IMR-90 (cell line): ENCODE results near the gene SKIL. TPM values are rescaled to one million over a fixed set of nuclear protein-coding genes. Genes with fewer than 3 reads are reported as not detected.
A peak's percentile ranks its signal among the peaks of the same experiment; 100 is the strongest.

ENCODE experiments used
- ATAC-seq: fragments of 200-7000 bp; cut with Tn5 transposase; 2 replicates; pipeline ENCODE4 v1.9.1; 2020; ENCODE audit warnings: low read depth, mild to moderate bottlenecking, moderate library complexity
- BruUV-seq: library from RNA; stranded (reverse); fragments of 400-500 nt; replicated peaks from 2 replicates; lab custom pipeline; 2021; lab: Mats Ljungman, UMichigan
- CTCF ChIA-PET: fragments of 300-600 bp; formaldehyde crosslinking; extraction: SDS; loops from one replicate; lab custom pipeline; 2021; ENCODE audit warnings: antibody characterized with exemption; lab: Yijun Ruan, JAX
- POLR2A ChIA-PET: fragments of 300-600 bp; sonication (Branson Sonifier 250); formaldehyde crosslinking; loops from one replicate; lab custom pipeline; 2022; ENCODE audit warnings: antibody characterized with exemption; ENCODE audit not compliant: unreplicated experiment; lab: Charles Lee
- DNase-seq: peaks from one replicate; pipeline ENCODE4 v3.0.0; 2013
- H2AFZ ChIP-seq: replicated peaks from 2 replicates; pipeline ENCODE3; 2013; ENCODE audit warnings: low read length, mild to moderate bottlenecking; ENCODE audit not compliant: poor library complexity
- H2AK5ac ChIP-seq: 2 replicates; pipeline ENCODE4 v1.6.1; 2013; ENCODE audit warnings: low read depth, low read length, inconsistent platforms
- H2AK9ac ChIP-seq: replicated peaks from 2 replicates; pipeline ENCODE3; 2013; ENCODE audit warnings: mild to moderate bottlenecking, low read depth, low read length, moderate library complexity; ENCODE audit not compliant: poor library complexity
- H2BK120ac ChIP-seq: 2 replicates; pipeline ENCODE4 v1.6.1; 2013; ENCODE audit warnings: low read depth, low read length, inconsistent platforms
- H2BK15ac ChIP-seq: 3 replicates; pipeline ENCODE4 v1.6.1; 2013; ENCODE audit warnings: low read depth, low read length, inconsistent platforms
- H2BK20ac ChIP-seq: 2 replicates; pipeline ENCODE4 v1.6.1; 2013; ENCODE audit warnings: low read depth, mild to moderate bottlenecking, inconsistent platforms, low read length, moderate library complexity
- H2BK5ac ChIP-seq: 2 replicates; pipeline ENCODE4 v1.6.1; 2013; ENCODE audit warnings: mild to moderate bottlenecking, low read depth, low read length, inconsistent platforms; ENCODE audit not compliant: poor library complexity, severe bottlenecking
- H3K14ac ChIP-seq: replicated peaks from 2 replicates; pipeline ENCODE4 v1.6.1; 2013; ENCODE audit warnings: low read depth, low read length, inconsistent platforms
- H3K18ac ChIP-seq: 2 replicates; pipeline ENCODE4 v1.6.1; 2013; ENCODE audit warnings: low read depth, low read length, control low read depth
- H3K23ac ChIP-seq: 2 replicates; pipeline ENCODE4 v1.6.1; 2013; ENCODE audit warnings: low read depth, low read length, inconsistent platforms
- H3K27ac ChIP-seq: 2 replicates; pipeline ENCODE4 v1.5.1; 2013; ENCODE audit warnings: mild to moderate bottlenecking, control low read depth, low read length; ENCODE audit not compliant: insufficient read depth
- H3K27me3 ChIP-seq: 2 replicates; pipeline ENCODE4 v1.6.1; 2013; ENCODE audit warnings: low read length; ENCODE audit not compliant: control insufficient read depth, insufficient read depth
- H3K36me3 ChIP-seq: 2 replicates; pipeline ENCODE4 v1.6.1; 2013; ENCODE audit warnings: low read length, mixed read lengths; ENCODE audit not compliant: control insufficient read depth, insufficient read depth
- H3K4ac ChIP-seq: 2 replicates; pipeline ENCODE4 v1.6.1; 2013; ENCODE audit warnings: low read depth, low read length, inconsistent platforms
- H3K4me1 ChIP-seq: 2 replicates; pipeline ENCODE4 v1.6.1; 2013; ENCODE audit warnings: low read length, mixed read lengths; ENCODE audit not compliant: control insufficient read depth, insufficient read depth
- H3K4me2 ChIP-seq: 2 replicates; pipeline ENCODE4 v1.6.1; 2013; ENCODE audit warnings: low read depth, mild to moderate bottlenecking, control low read depth, low read length, moderate library complexity
- H3K4me3 ChIP-seq: 2 replicates; pipeline ENCODE4 v1.5.1; 2013; ENCODE audit warnings: low read depth, mild to moderate bottlenecking, control low read depth, low read length, moderate library complexity; ENCODE audit not compliant: insufficient read depth
- H3K56ac ChIP-seq: 2 replicates; pipeline ENCODE4 v1.6.1; 2013; ENCODE audit warnings: low read length, inconsistent platforms; ENCODE audit not compliant: insufficient read depth; ENCODE audit errors: extremely low read depth
- H3K79me1 ChIP-seq, 2 experiments: 2 replicates each; pipeline ENCODE4 v1.6.1; 2013; ENCODE audit warnings: low read length in 2 of 2, inconsistent platforms in 1 of 2, low read depth in 1 of 2
- H3K9ac ChIP-seq: 2 replicates; pipeline ENCODE4 v1.6.1; 2013; ENCODE audit warnings: low read depth, low read length, control low read depth
- H3K9me1 ChIP-seq: 2 replicates; pipeline ENCODE4 v1.6.1; 2013; ENCODE audit warnings: low read length, inconsistent platforms; ENCODE audit not compliant: insufficient read depth
- H3K9me3 ChIP-seq: 2 replicates; pipeline ENCODE4 v1.6.1; 2013; ENCODE audit warnings: low read length; ENCODE audit not compliant: control insufficient read depth, insufficient read depth
- H4K20me1 ChIP-seq: 2 replicates; pipeline ENCODE4 v1.6.1; 2013; ENCODE audit warnings: low read length, inconsistent platforms; ENCODE audit not compliant: insufficient read depth
- H4K5ac ChIP-seq: 2 replicates; pipeline ENCODE4 v1.6.1; 2013; ENCODE audit warnings: mild to moderate bottlenecking, low read depth, low read length, control low read depth
- H4K8ac ChIP-seq, 2 experiments: 2 replicates each; pipeline ENCODE4 v1.6.1; 2013; ENCODE audit warnings: low read depth in 2 of 2, low read length in 2 of 2, control low read depth in 1 of 2, inconsistent platforms in 1 of 2
- H4K91ac ChIP-seq: 2 replicates; pipeline ENCODE4 v1.6.1; 2013; ENCODE audit warnings: low read depth, low read length, inconsistent platforms; ENCODE audit not compliant: insufficient read depth
- CEBPB ChIP-seq: IDR thresholded peaks from 2 replicates; pipeline ENCODE4 v1.6.1; 2012; ENCODE audit warnings: low read depth, low read length, improper control_type of control experiment
- CHD1 ChIP-seq: IDR thresholded peaks from 2 replicates; pipeline ENCODE4 v1.6.1; 2012; ENCODE audit warnings: low read depth, low read length, improper control_type of control experiment
- ELK1 ChIP-seq: fragments of 150-350 bp; IDR thresholded peaks from 2 replicates; pipeline ENCODE4 v1.6.1; 2016; ENCODE audit warnings: low read depth, mild to moderate bottlenecking, low read length, moderate library complexity, borderline replicate concordance
- MAZ ChIP-seq: IDR thresholded peaks from 2 replicates; pipeline ENCODE4 v1.6.1; 2012; ENCODE audit warnings: low read depth, mild to moderate bottlenecking, low read length, improper control_type of control experiment, moderate library complexity, borderline replicate concordance
- MXI1 ChIP-seq: IDR thresholded peaks from 2 replicates; pipeline ENCODE4 v1.6.1; 2012; ENCODE audit warnings: low read depth, mild to moderate bottlenecking, low read length, moderate library complexity, borderline replicate concordance
- POLR2A ChIP-seq: IDR thresholded peaks from 2 replicates; pipeline ENCODE4 v1.6.1; 2012; ENCODE audit warnings: mild to moderate bottlenecking, low read depth, low read length
- RAD21 ChIP-seq: IDR thresholded peaks from 2 replicates; pipeline ENCODE4 v1.6.1; 2012; ENCODE audit warnings: low read length, improper control_type of control experiment
- RCOR1 ChIP-seq: IDR thresholded peaks from 2 replicates; pipeline ENCODE4 v1.6.1; 2012; ENCODE audit warnings: mild to moderate bottlenecking, low read length, improper control_type of control experiment; ENCODE audit not compliant: insufficient replicate concordance
- RFX5 ChIP-seq: IDR thresholded peaks from 2 replicates; pipeline ENCODE4 v1.8.0; 2012; ENCODE audit warnings: low read depth, mild to moderate bottlenecking, low read length, moderate library complexity
- SMC3 ChIP-seq: fragments of 150-350 bp; IDR thresholded peaks from 2 replicates; pipeline ENCODE4 v1.6.1; 2016; ENCODE audit warnings: low read depth, mild to moderate bottlenecking, antibody characterized with exemption, low read length, moderate library complexity
- USF2 ChIP-seq: fragments of 150-350 bp; IDR thresholded peaks from 2 replicates; pipeline ENCODE4 v1.6.1; 2017; ENCODE audit warnings: mild to moderate bottlenecking, antibody characterized with exemption, low read length, low read depth
- WGBS, 2 experiments: methylation state at CpG; one replicate each; pipeline versions ENCODE4 v1.1.5 to v1.1.7; 2013; ENCODE audit warnings: missing lambda C conversion rate in 2 of 2; ENCODE audit not compliant: insufficient read length in 1 of 2; ENCODE audit errors: extremely low coverage in 2 of 2; 5-methylcytosine and 5-hydroxymethylcytosine counted together
- dilution Hi-C: fragments of 300-500 bp; cut with HindIII; formaldehyde crosslinking; loops from one replicate; pipeline ENCODE4 v1.14.3; 2018; ENCODE audit warnings: low sequenced_read_pairs; ENCODE audit not compliant: unreplicated experiment
- in situ Hi-C: fragments of 300-500 bp; cut with MboI; formaldehyde crosslinking; loops from 3 replicates; pipeline ENCODE4 v1.14.3; 2019; ENCODE audit warnings: low sequenced_read_pairs, inconsistent platforms, mixed read lengths
- intact Hi-C: fragments of 100-400 bp; cut with micrococcal nuclease; formaldehyde crosslinking; loops from 2 replicates; pipeline ENCODE4 v1.10.0; 2022
- polyA plus RNA-seq, 3 experiments: library from polyadenylated mRNA; depleted of rRNA; stranded (reverse); fragments of >200 nt; gene quantifications; 2 replicates each; pipeline ENCODE4 v1.2.3, GENCODE V29; 2012; ENCODE audit warnings: low replicate concordance in 1 of 3
- total RNA-seq: library from RNA; depleted of rRNA; stranded (reverse); fragments of >200 nt; gene quantifications from 2 replicates; pipeline ENCODE4 v1.2.3, GENCODE V29; 2012

SKIL gene
- total and polyA plus RNA-seq, 2 of the 4 experiments (the other 2 are of a cell fraction): 9.2 to 55.9 TPM

GRCh38 chr3:170421758-170422157 lies 64.2 kb downstream of the SKIL start:
- H3K9me3 ChIP-seq: no peaks in the 10 kb centered on the region
- peak overlapping the region; percentile 29 for H3K14ac ChIP-seq
- H2AK9ac ChIP-seq: peak overlapping the region; percentile 7
- BruUV-seq: no TSS peak
- POLR2A ChIA-PET: no interaction called here
- in situ Hi-C loops: loop anchor here (10.0 kb wide), 1 partner anchor 273 kb away; no protein-coding TSS in a partner anchor
- H2BK20ac ChIP-seq: no peak overlapping the region
- CTCF ChIA-PET: interaction anchor here (1.2 kb wide), 1 partner anchor 390 kb away, joined by 3 read pairs; no protein-coding TSS in a partner anchor
- H2AK5ac ChIP-seq: no peak overlapping the region
- dilution Hi-C loops: no loop called here
- H2AFZ ChIP-seq: no peak overlapping the region
- peak overlapping the region; percentile 54 for H3K4ac ChIP-seq
- peaks cover 21 to 69% of the 10 kb centered on the region in 2 experiments for H3K79me1 ChIP-seq
- no peaks in the 10 kb centered on the region for H3K27me3 ChIP-seq
- WGBS, 2 experiments: no CpG with 5 or more reads among the region's 2 CpGs
- peaks cover 13% of the 10 kb centered on the region for H3K9me1 ChIP-seq
- peak overlapping the region; percentile 3; the same call in 1 of the 2 replicates for H3K27ac ChIP-seq
- TF ChIP-seq CHD1 (no peak), CEBPB (no peak), POLR2A (no peak), ELK1 (no peak), RAD21 (no peak), USF2 (no peak), RFX5 (no peak), MAZ (no peak), MXI1 (no peak), RCOR1 (no peak), SMC3 (no peak)
- H4K91ac ChIP-seq: no peak overlapping the region
- H3K4me3 ChIP-seq: no peak overlapping the region; the same call in 1 of the 2 replicates
- no peak overlapping the region for H3K56ac ChIP-seq
- peaks cover 39% of the 10 kb centered on the region for H4K20me1 ChIP-seq
- H3K23ac ChIP-seq: peak overlapping the region; percentile 26; the same call in 1 of the 2 replicates
- ATAC-seq (no peak), DNase-seq (no peak)
- peaks cover 40% of the 10 kb centered on the region for H3K36me3 ChIP-seq
- H3K9ac ChIP-seq: peak overlapping the region; percentile 18; the same call in 1 of the 2 replicates
- peaks cover 7% of the 10 kb centered on the region for H3K4me1 ChIP-seq
- no peak overlapping the region for H4K5ac ChIP-seq
- H4K8ac ChIP-seq: no peak overlapping the region; a peak in 1 of 4 replicates
- no peak overlapping the region for H2BK5ac ChIP-seq
- peak overlapping the region; percentile 49; the same call in 1 of the 2 replicates for H3K4me2 ChIP-seq
- no peak overlapping the region for H2BK15ac ChIP-seq
- intact Hi-C loops: no loop called here
- no peak overlapping the region; the same call in 1 of the 2 replicates for H3K18ac ChIP-seq
- no peak overlapping the region for H2BK120ac ChIP-seq
